ENCODE results near the gene OTOF.

- TF ChIP-seq GATA3 (IDR thresholded peaks at IDR 0.05; ENCODE audit: borderline replicate concordance) (no peak), JUN (IDR thresholded peaks at IDR 0.05) (no peak), POLR2A (IDR thresholded peaks at IDR 0.05; ENCODE audit: low read length) (no peak), HMGXB4 (CRISPR knock-in tag; IDR thresholded peaks at IDR 0.05; ENCODE audit: borderline replicate concordance) (no peak), CTCF (IDR thresholded peaks at IDR 0.05) (no peak), CBX2 (IDR thresholded peaks at IDR 0.05; ENCODE audit: borderline replicate concordance, low read depth) (no peak), USF2 (IDR thresholded peaks at IDR 0.05) (no peak), EP300 (IDR thresholded peaks at IDR 0.05) (no peak), PHF8 (IDR thresholded peaks at IDR 0.05; ENCODE audit: borderline replicate concordance, low read depth) (no peak), ZFP36 (IDR thresholded peaks at IDR 0.05; ENCODE audit: borderline replicate concordance, partially characterized antibody) (no peak), REST (IDR thresholded peaks at IDR 0.05) (no peak), CEBPB (IDR thresholded peaks at IDR 0.05) (no peak)
Measured at GRCh38 chr2:26450031-26450635, 27.8 kb downstream of the OTOF start.

All from A549 (cell line).